ENCODE data around the gene NFKBIZ.

The NFKBIZ gene

GRCh38 chr3:101900736-101901135 lies 51.4 kb downstream of the NFKBIZ start:
- no peak for TF ChIP-seq CREB1 (IDR thresholded peaks at IDR 0.05; ENCODE audit: low read depth)
- no peak for TF ChIP-seq NFIC (IDR thresholded peaks at IDR 0.05)
- no peak for TF ChIP-seq CEBPB (IDR thresholded peaks at IDR 0.05)
- TF ChIP-seq EGR1 (IDR thresholded peaks at IDR 0.05) = no peak
- TF ChIP-seq USF1 (IDR thresholded peaks at IDR 0.05) = no peak
- TF ChIP-seq REST (IDR thresholded peaks at IDR 0.05; ENCODE audit: low read depth) = no peak
- no peak for TF ChIP-seq MAX (IDR thresholded peaks at IDR 0.05)
- no peak for TF ChIP-seq FOXM1 (IDR thresholded peaks at IDR 0.05; ENCODE audit: borderline replicate concordance, low read depth)
- TF ChIP-seq RAD21 (IDR thresholded peaks at IDR 0.05; ENCODE audit: low read depth) = no peak
- TF ChIP-seq EP300 (IDR thresholded peaks at IDR 0.05; ENCODE audit: borderline replicate concordance) = no peak
- TF ChIP-seq ZBTB7A (IDR thresholded peaks at IDR 0.05; ENCODE audit: low read depth) = no peak

GRCh38 chr3:101902041-101902440 lies 52.7 kb downstream of the NFKBIZ start:
- no peak for TF ChIP-seq REST (IDR thresholded peaks at IDR 0.05; ENCODE audit: low read depth)
- TF ChIP-seq TAF1 (IDR thresholded peaks at IDR 0.05; ENCODE audit: low read depth) = no peak
- no peak for TF ChIP-seq EGR1 (IDR thresholded peaks at IDR 0.05)
- no peak for TF ChIP-seq TEAD4 (IDR thresholded peaks at IDR 0.05)
- no peak for TF ChIP-seq USF1 (IDR thresholded peaks at IDR 0.05)
- TF ChIP-seq MAX (IDR thresholded peaks at IDR 0.05) = no peak
- no peak for TF ChIP-seq FOXM1 (IDR thresholded peaks at IDR 0.05; ENCODE audit: borderline replicate concordance, low read depth)
- TF ChIP-seq RAD21 (IDR thresholded peaks at IDR 0.05; ENCODE audit: low read depth) = no peak
- no peak for TF ChIP-seq TCF12 (IDR thresholded peaks at IDR 0.05; ENCODE audit: low read depth)
- TF ChIP-seq NFIC (IDR thresholded peaks at IDR 0.05) = no peak
- TF ChIP-seq ZBTB7A (IDR thresholded peaks at IDR 0.05; ENCODE audit: low read depth) = no peak
- no peak for TF ChIP-seq YY1 (IDR thresholded peaks at IDR 0.05; ENCODE audit: low read depth)
- no peak for TF ChIP-seq CEBPB (IDR thresholded peaks at IDR 0.05)
- no peak for TF ChIP-seq CREB1 (IDR thresholded peaks at IDR 0.05; ENCODE audit: low read depth)

GRCh38 chr3:101903451-101903871 lies 54.1 kb downstream of the NFKBIZ start:
- TF ChIP-seq USF1 (IDR thresholded peaks at IDR 0.05) (no peak), CREB1 (IDR thresholded peaks at IDR 0.05; ENCODE audit: low read depth) (no peak), ZBTB7A (IDR thresholded peaks at IDR 0.05; ENCODE audit: low read depth) (no peak)
